Thymus (tissue), 11 donors: Measurements from ENCODE around the gene ZNF226. TPM values are rescaled to one million over a fixed set of nuclear protein-coding genes. Genes with fewer than 3 reads are reported as not detected.
"Not testable (repeated sequence)": the region's sequence is repeated elsewhere in the genome, so short reads cannot be mapped to it uniquely, and the experiment has no call there.

Source experiments
- DNase-seq, 9 donors: peaks; one replicate each; pipeline ENCODE4 v3.0.0-alpha.2; 2013; ENCODE audit warnings: low spot score in 9 of 9, low read depth in 6 of 9, missing footprints in 1 of 9
- H3K27ac ChIP-seq, 2 donors: one replicate each; pipeline ENCODE4 v1.5.1; 2013; ENCODE audit warnings: control low read depth in 1 of 2, low read depth in 1 of 2, low read length in 1 of 2, mild to moderate bottlenecking in 1 of 2, moderate library complexity in 1 of 2
- H3K27me3 ChIP-seq, 2 donors: one replicate each; pipeline ENCODE4 v1.5.1; 2013; ENCODE audit warnings: low read length in 1 of 2; ENCODE audit not compliant: control insufficient read depth in 2 of 2, insufficient read depth in 1 of 2
- H3K36me3 ChIP-seq, 2 donors: one replicate each; pipeline ENCODE4 v1.5.1; 2013; ENCODE audit warnings: low read length in 1 of 2, mild to moderate bottlenecking in 1 of 2, moderate library complexity in 1 of 2; ENCODE audit not compliant: control insufficient read depth in 2 of 2, insufficient read depth in 2 of 2
- H3K4me1 ChIP-seq, 2 donors: one replicate each; pipeline ENCODE4 v1.5.1; 2013; ENCODE audit warnings: low read length in 2 of 2; ENCODE audit not compliant: control insufficient read depth in 2 of 2, insufficient read depth in 2 of 2
- H3K4me3 ChIP-seq, 2 donors: one replicate each; pipeline ENCODE4 v1.5.1; 2013; ENCODE audit warnings: low read length in 2 of 2, control low read depth in 1 of 2, mild to moderate bottlenecking in 1 of 2
- H3K9me3 ChIP-seq, 2 donors: one replicate each; pipeline ENCODE4 v1.5.1; 2013; ENCODE audit warnings: low read length in 1 of 2, mild to moderate bottlenecking in 1 of 2; ENCODE audit not compliant: control insufficient read depth in 2 of 2, insufficient read depth in 1 of 2
- WGBS: extraction: QIAGEN DNeasy Blood & Tissue Kit; methylation state at CpG from one replicate; pipeline ENCODE4 v1.1.7; 2013; 5-methylcytosine and 5-hydroxymethylcytosine counted together
- polyA plus RNA-seq: library from polyadenylated mRNA; stranded (reverse); fragments of 200-250 nt; gene quantifications from one replicate; pipeline ENCODE4 v1.2.3, GENCODE V29; 2013
- total RNA-seq: library from RNA; stranded (reverse); fragments of 120-200 nt; gene quantifications from one replicate; pipeline ENCODE4 v1.2.4, GENCODE V29; 2013
- donor health status: healthy.

Gene ZNF226
- total and polyA plus RNA-seq, 2 donors = 23.9 to 32.9 TPM

GRCh38 chr19:44202974-44203373, 38.1 kb downstream of the ZNF226 start:
- Histone ChIP-seq H3K27ac (no peak overlapping the region), H3K4me3 (no peak overlapping the region), H3K36me3 (no peaks in the 10 kb centered on the region), H3K27me3 (no peaks in the 10 kb centered on the region), H3K4me1 (no peaks in the 10 kb centered on the region), H3K9me3 (peaks cover 0 to 2% of the 10 kb centered on the region in 2 donors)
- 95% methylated on average over 2 of the region's 2 CpGs for WGBS
- DNase-seq = no peak

GRCh38 chr19:44203877-44204276, 39.0 kb downstream of the ZNF226 start:
- H3K36me3 ChIP-seq, H3K4me1 ChIP-seq, H3K27ac ChIP-seq, H3K4me3 ChIP-seq, H3K27me3 ChIP-seq, H3K9me3 ChIP-seq, DNase-seq: not testable (repeated sequence)
- WGBS = 96% methylated on average over 31 of the region's 31 CpGs

GRCh38 chr19:44204772-44205171, 39.9 kb downstream of the ZNF226 start:
- H3K27me3 ChIP-seq = no peaks in the 10 kb centered on the region
- no peak overlapping the region for H3K4me3 ChIP-seq
- H3K9me3 ChIP-seq = peaks cover 0 to 2% of the 10 kb centered on the region in 2 donors
- H3K27ac ChIP-seq = no peak overlapping the region
- no peaks in the 10 kb centered on the region for H3K4me1 ChIP-seq
- H3K36me3 ChIP-seq = no peaks in the 10 kb centered on the region
- DNase-seq = no peak
- 89% methylated on average over 2 of the region's 2 CpGs for WGBS

GRCh38 chr19:44207126-44207803, 42.4 kb downstream of the ZNF226 start:
- Histone ChIP-seq H3K4me1 (peaks cover 0 to 2% of the 10 kb centered on the region in 2 donors), H3K27ac (peak overlapping the region; percentile 83 to 91), H3K27me3 (no peaks in the 10 kb centered on the region), H3K9me3 (peaks cover 0 to 2% of the 10 kb centered on the region in 2 donors), H3K4me3 (peak overlapping the region; percentile 86 to 89), H3K36me3 (no peaks in the 10 kb centered on the region)
- peak; percentile 75 to 93 (median 84) for DNase-seq
- 6% methylated on average over 26 of the region's 26 CpGs for WGBS

GRCh38 chr19:44212250-44212865, 47.5 kb downstream of the ZNF226 start, which contains the start of gene ZNF227:
Gene ZNF227, plus strand, starts transcription at chr19:44212532. Its CDS starts 5,261 bp downstream, at chr19:44217793.
- WGBS = under 1% methylated on average over 37 of the region's 37 CpGs

GRCh38 chr19:44212866-44213346, 48.0 kb downstream of the ZNF226 start:
- WGBS = 8% methylated on average over 15 of the region's 15 CpGs
- H3K27ac ChIP-seq = peak overlapping the region; percentile 44 to 65
- H3K27me3 ChIP-seq = no peaks in the 10 kb centered on the region
- peaks cover 9 to 13% of the 10 kb centered on the region in 2 donors for H3K36me3 ChIP-seq
- H3K4me1 ChIP-seq = peaks cover 0 to 10% of the 10 kb centered on the region in 2 donors
- no peaks in the 10 kb centered on the region for H3K9me3 ChIP-seq
- peak overlapping the region; percentile 68 to 89 for H3K4me3 ChIP-seq
- peak in 3 of 9 donors; percentile 2 to 27 (median 23) for DNase-seq

More at GRCh38 chr19:44212250-44212865, 47.5 kb downstream of the ZNF226 start, which contains the start of gene ZNF227:
- Histone ChIP-seq H3K4me3 (peak within 1 kb of the TSS; percentile 68 to 89), H3K27ac (peak within 1 kb of the TSS; percentile 44 to 65), H3K4me1 (peaks cover 0 to 10% of the 10 kb centered on the region in 2 donors), H3K9me3 (no peaks in the 10 kb centered on the region), H3K27me3 (no peaks in the 10 kb centered on the region), H3K36me3 (peaks cover 7 to 10% of the 10 kb centered on the region in 2 donors)
- DNase-seq = peak; percentile 65 to 91 (median 79)

- not testable (repeated sequence) for H3K27me3 ChIP-seq, H3K4me1 ChIP-seq, H3K4me3 ChIP-seq, H3K27ac ChIP-seq, DNase-seq, H3K9me3 ChIP-seq
- peaks cover 10 to 11% of the 10 kb centered on the region in 2 donors for H3K36me3 ChIP-seq
- 87% methylated on average over 2 of the region's 3 CpGs for WGBS
Measured at GRCh38 chr19:44219926-44220325, 55.0 kb downstream of the ZNF226 start.

- 98% methylated on average over 6 of the region's 6 CpGs for WGBS
- not testable (repeated sequence) for H3K4me1 ChIP-seq, H3K27me3 ChIP-seq, H3K9me3 ChIP-seq, H3K36me3 ChIP-seq, H3K27ac ChIP-seq, H3K4me3 ChIP-seq, DNase-seq
Measured at GRCh38 chr19:44220761-44221160, 55.9 kb downstream of the ZNF226 start.

GRCh38 chr19:44221291-44221690, 56.4 kb downstream of the ZNF226 start:
- H3K27me3 ChIP-seq, DNase-seq, H3K4me3 ChIP-seq, H3K27ac ChIP-seq, H3K9me3 ChIP-seq, H3K4me1 ChIP-seq: not testable (repeated sequence)
- H3K36me3 ChIP-seq = peaks cover 9 to 14% of the 10 kb centered on the region in 2 donors
- WGBS = 92% methylated on average over 3 of the region's 3 CpGs
